Activated CD8-positive, alpha-beta T cell treated with anti-CD3 and anti-CD28 coated beads, Interleukin-2, amount 10 ng/mL, durations not matched to agents 7 days and 5 days (primary cell): ENCODE measurements around the gene RFX1. TPM values are rescaled to one million over a fixed set of nuclear protein-coding genes. Genes with fewer than 3 reads are reported as not detected.

Experiments used
- ATAC-seq: fragments of 150-1000 bp; cut with Tn5 transposase; one replicate; pipeline ENCODE4 v1.10.0; 2021; ENCODE audit warnings: moderate library complexity
- CTCF ChIA-PET: fragments of 350-600 bp; sonication (Branson Sonifier 250); formaldehyde crosslinking; loops from one replicate; lab custom pipeline; 2021; ENCODE audit warnings: antibody characterized with exemption; lab: Charles Lee
- POLR2A ChIA-PET: fragments of 350-600 bp; sonication (Branson Sonifier 250); formaldehyde crosslinking; loops from one replicate; lab custom pipeline; 2021; ENCODE audit warnings: antibody characterized with exemption; lab: Charles Lee
- DNase-seq: peaks from one replicate; pipeline ENCODE4 v3.0.0-alpha.2; 2020
- H3K27ac Mint-ChIP-seq: one replicate; pipeline ENCODE4 v1.8.0; 2021; ENCODE audit warnings: mild to moderate bottlenecking, mixed read lengths
- H3K27me3 Mint-ChIP-seq: one replicate; pipeline ENCODE4 v1.8.0; 2021; ENCODE audit warnings: low read depth, mixed read lengths
- H3K36me3 Mint-ChIP-seq: one replicate; pipeline ENCODE4 v1.8.0; 2021; ENCODE audit warnings: low read depth, mixed read lengths
- H3K4me1 Mint-ChIP-seq: one replicate; pipeline ENCODE4 v1.8.0; 2021; ENCODE audit warnings: low read depth, mixed read lengths
- H3K4me3 Mint-ChIP-seq: one replicate; pipeline ENCODE4 v1.8.0; 2021; ENCODE audit warnings: mild to moderate bottlenecking, mixed read lengths
- H3K9me3 Mint-ChIP-seq: one replicate; pipeline ENCODE4 v1.8.0; 2022; ENCODE audit warnings: mixed read lengths; ENCODE audit not compliant: insufficient read depth
- total RNA-seq, 2 experiments: library from RNA; stranded (reverse); gene quantifications; one replicate each; pipeline ENCODE4 v1.2.3, GENCODE V29; 2021

RFX1 gene
- total RNA-seq, 2 experiments from 2014 or later, result 15.9 to 17.7 TPM

GRCh38 chr19:13965926-13966683 lies 40.0 kb downstream of the RFX1 start:
- CTCF ChIA-PET, result no interaction called here
- DNase-seq, result no peak

DNA sequence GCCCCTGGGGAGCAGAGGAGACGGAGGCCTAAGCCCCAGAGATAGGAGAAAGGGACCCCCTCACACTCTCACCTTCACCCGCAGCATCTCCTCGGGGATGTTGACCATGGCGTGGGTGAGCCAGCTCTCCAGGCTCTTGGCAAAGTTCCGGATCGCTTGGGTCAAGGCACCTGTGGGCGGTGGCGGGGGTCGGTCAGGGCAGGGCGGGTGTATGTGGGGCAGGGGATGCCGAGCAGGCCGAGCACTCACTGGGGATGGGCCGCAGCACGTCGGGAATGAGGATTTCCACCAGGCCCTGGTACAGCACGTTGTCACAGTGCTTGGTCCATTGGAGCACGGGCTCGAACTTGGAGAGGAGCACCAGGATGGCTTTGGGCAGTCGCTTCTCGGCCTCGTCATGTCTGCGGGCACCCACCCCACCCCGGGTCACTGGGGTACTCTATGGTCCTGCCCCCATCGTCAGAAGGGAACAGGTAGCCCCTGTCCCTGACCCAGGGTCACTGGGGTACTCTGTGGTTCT lies 40.7 kb downstream of the RFX1 start:
- H3K27me3 Mint-ChIP-seq, result no peaks in the 10 kb centered on the region
- peaks cover 28% of the 10 kb centered on the region for H3K36me3 Mint-ChIP-seq
- ATAC-seq (no peak), DNase-seq (no peak)
- H3K4me3 Mint-ChIP-seq, result no peak overlapping the region
- H3K4me1 Mint-ChIP-seq, result no peaks in the 10 kb centered on the region
- ChIA-PET POLR2A (no interaction called here), CTCF (no interaction called here)
- H3K27ac Mint-ChIP-seq, result no peak overlapping the region
- no peaks in the 10 kb centered on the region for H3K9me3 Mint-ChIP-seq

More at GRCh38 chr19:13965926-13966683, 40.0 kb downstream of the RFX1 start:
- Mint-ChIP-seq H3K27ac (no peak overlapping the region), H3K9me3 (no peaks in the 10 kb centered on the region), H3K27me3 (no peaks in the 10 kb centered on the region), H3K4me1 (no peaks in the 10 kb centered on the region), H3K4me3 (no peak overlapping the region), H3K36me3 (peaks cover 25% of the 10 kb centered on the region)
- ATAC-seq, result no peak
- POLR2A ChIA-PET, result no interaction called here

- ATAC-seq (no peak), DNase-seq (no peak)
- ChIA-PET POLR2A (no interaction called here), CTCF (no interaction called here)
- Mint-ChIP-seq H3K27ac (peak overlapping the region; percentile 61), H3K4me3 (no peak overlapping the region), H3K36me3 (peaks cover 31% of the 10 kb centered on the region), H3K27me3 (no peaks in the 10 kb centered on the region), H3K9me3 (no peaks in the 10 kb centered on the region), H3K4me1 (no peaks in the 10 kb centered on the region)
These were observed 41.3 kb downstream of the RFX1 start for GRCh38 chr19:13964776-13965175.

DNA sequence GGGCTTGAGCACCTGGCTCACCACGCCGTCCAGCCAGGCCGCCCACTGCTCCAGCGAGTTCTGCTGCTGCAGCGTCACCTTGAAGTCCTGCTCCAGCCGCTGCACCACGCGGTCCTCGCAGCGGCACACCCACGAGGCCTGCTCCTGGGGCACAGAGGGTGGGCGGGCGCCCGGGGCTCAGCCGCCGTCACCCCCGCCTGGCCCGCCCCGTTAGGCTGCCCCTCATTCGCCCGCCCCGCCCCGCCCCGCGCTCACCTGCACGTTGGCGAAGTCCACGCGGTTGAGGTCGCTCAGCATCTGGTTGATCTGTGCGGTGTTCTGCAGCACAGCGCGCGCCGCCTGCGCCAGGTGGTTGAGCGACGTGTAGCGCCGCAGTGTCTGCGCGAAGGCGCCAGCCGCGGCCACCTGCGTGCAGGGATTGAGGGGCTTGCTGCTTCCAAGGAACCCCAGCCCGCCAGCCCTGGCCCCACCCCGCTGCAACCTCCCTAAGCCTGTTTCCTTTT lies 42.5 kb downstream of the RFX1 start:
- ChIA-PET POLR2A (no interaction called here), CTCF (no interaction called here)
- Mint-ChIP-seq H3K4me3 (no peak overlapping the region), H3K9me3 (no peaks in the 10 kb centered on the region), H3K36me3 (peaks cover 28% of the 10 kb centered on the region), H3K27me3 (no peaks in the 10 kb centered on the region), H3K4me1 (peaks cover 4% of the 10 kb centered on the region), H3K27ac (no peak overlapping the region)
- no peak for DNase-seq
- no peak for ATAC-seq

GRCh38 chr19:13962699-13963602 lies 43.2 kb downstream of the RFX1 start:
- no peak overlapping the region for H3K27ac Mint-ChIP-seq

GRCh38 chr19:13961826-13962698 lies 44.1 kb downstream of the RFX1 start:
- H3K27ac Mint-ChIP-seq, result peak overlapping the region; percentile 40
- no peaks in the 10 kb centered on the region for H3K27me3 Mint-ChIP-seq
- ChIA-PET POLR2A (interaction anchor here (0.9 kb wide), 1 partner anchor 38 kb away, joined by 3 read pairs; no protein-coding TSS in a partner anchor), CTCF (no interaction called here)
- DNase-seq (no peak), ATAC-seq (no peak)
- H3K36me3 Mint-ChIP-seq, result peaks cover 34% of the 10 kb centered on the region
- no peak overlapping the region for H3K4me3 Mint-ChIP-seq
- peaks cover 8% of the 10 kb centered on the region for H3K4me1 Mint-ChIP-seq
- H3K9me3 Mint-ChIP-seq, result no peaks in the 10 kb centered on the region

More at GRCh38 chr19:13962699-13963602, 43.2 kb downstream of the RFX1 start:
- ChIA-PET POLR2A (no interaction called here), CTCF (no interaction called here)
- peaks cover 8% of the 10 kb centered on the region for H3K4me1 Mint-ChIP-seq
- no peaks in the 10 kb centered on the region for H3K27me3 Mint-ChIP-seq
- H3K36me3 Mint-ChIP-seq, result peaks cover 34% of the 10 kb centered on the region
- DNase-seq, result no peak
- H3K4me3 Mint-ChIP-seq, result no peak overlapping the region
- H3K9me3 Mint-ChIP-seq, result no peaks in the 10 kb centered on the region
- no peak for ATAC-seq

DNA sequence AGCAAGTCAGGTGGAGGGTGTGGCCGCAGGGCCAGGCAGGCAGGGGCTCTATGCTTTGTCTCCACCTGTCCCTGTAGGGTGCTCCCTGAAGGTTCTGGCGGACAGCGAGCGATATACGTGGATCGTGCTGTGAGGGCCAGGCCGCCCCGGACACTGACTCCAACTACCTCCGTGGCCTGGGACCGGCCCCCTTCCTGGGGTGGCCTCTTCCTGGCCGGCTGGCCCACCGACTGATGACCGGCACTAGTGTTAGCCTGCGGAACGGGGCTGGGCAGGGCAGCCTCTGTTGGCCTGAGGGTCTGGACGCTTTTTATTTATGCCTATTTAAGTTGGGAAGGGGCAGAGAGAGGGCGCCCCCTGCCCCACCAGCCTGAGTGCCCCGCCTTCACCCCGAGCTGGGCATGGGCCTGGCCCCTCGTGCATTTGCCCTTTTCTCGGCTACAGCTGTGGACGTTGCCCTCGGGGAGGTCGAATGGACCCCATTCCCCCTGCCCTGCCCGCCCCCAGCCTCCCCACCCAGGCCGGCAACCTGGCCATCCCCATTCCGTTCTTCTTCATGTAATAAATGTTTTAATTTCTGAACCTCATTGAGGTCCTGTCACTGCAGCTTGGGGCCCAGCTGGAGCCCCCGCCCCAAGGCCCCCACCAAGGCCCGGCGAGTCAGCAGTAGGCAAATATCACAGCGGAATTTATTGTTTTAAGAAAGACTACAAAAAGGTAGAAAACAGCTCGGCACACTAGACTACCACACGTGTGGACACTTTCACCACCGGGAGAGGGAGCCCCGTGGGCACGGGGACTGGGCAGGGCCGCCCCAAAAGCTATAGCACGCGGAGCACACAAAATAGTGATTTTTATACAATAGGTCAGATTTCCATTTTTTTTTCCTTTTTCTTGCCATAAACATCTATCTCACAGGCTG lies 45.0 kb downstream of the RFX1 start:
- Mint-ChIP-seq H3K36me3 (peaks cover 42% of the 10 kb centered on the region), H3K27ac (peak overlapping the region; percentile 40), H3K4me1 (peaks cover 8% of the 10 kb centered on the region), H3K9me3 (no peaks in the 10 kb centered on the region), H3K4me3 (no peak overlapping the region), H3K27me3 (no peaks in the 10 kb centered on the region)
- POLR2A ChIA-PET, result interaction anchor here (0.9 kb wide), 1 partner anchor 39 kb away, joined by 3 read pairs; no protein-coding TSS in a partner anchor
- ATAC-seq (no peak), DNase-seq (no peak)
- CTCF ChIA-PET, result interaction anchor here (2.0 kb wide), 1 partner anchor 20 kb away, joined by 6 read pairs; no protein-coding TSS in a partner anchor

- H3K4me1 Mint-ChIP-seq, result peaks cover 8% of the 10 kb centered on the region
- ChIA-PET POLR2A (interaction anchor here (1.1 kb wide), 2 partner anchors 46 to 72 kb away, joined by 3 to 5 read pairs; partner anchors contain the start of gene RFX1), CTCF (interaction anchor here (1.1 to 2.0 kb wide), 5 partner anchors 21 to 99 kb away, joined by 3 to 6 read pairs (median 3); no protein-coding TSS in a partner anchor)
- peaks cover 45% of the 10 kb centered on the region for H3K36me3 Mint-ChIP-seq
- no peaks in the 10 kb centered on the region for H3K27me3 Mint-ChIP-seq
- no peak overlapping the region for H3K4me3 Mint-ChIP-seq
- H3K27ac Mint-ChIP-seq, result no peak overlapping the region
- ATAC-seq, result peak; percentile 54
- DNase-seq, result peak; percentile 43
- H3K9me3 Mint-ChIP-seq, result no peaks in the 10 kb centered on the region
These were observed 45.9 kb downstream of the RFX1 start for GRCh38 chr19:13959962-13960862.

DNA sequence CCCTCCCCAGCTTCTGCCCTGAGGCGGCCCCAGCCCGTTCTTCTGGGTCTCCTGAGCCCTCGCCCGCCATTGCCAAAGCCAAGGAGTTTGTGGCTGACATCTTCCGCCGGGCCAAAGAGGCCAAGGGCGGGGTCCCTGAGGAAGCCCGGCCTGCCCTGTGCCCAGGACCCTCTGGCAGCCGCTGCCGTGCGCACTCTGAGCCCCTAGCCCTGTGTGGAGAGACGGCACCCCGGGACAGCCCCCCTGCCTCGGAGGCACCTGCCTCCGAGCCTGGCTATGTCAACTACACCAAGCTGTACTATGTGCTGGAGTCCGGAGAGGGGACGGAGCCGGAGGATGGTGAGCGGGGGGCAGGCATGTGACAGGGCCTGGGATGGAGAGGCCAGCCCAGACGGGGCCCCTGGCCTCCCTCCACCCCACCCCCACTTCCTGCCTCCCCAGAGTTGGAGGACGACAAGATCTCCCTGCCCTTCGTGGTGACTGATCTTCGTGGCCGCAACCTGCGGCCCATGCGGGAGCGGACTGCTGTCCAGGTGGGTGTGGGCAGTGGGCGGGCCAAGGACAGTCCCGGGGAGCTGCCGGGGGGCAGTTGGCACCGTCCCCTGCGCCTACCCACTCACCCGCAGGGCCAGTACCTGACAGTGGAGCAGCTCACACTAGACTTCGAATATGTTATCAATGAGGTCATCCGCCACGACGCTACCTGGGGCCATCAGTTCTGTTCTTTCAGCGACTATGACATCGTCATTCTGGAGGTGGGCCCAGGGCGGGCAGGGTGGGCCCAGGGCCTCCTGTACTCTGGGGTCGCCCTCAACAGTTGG lies 46.8 kb downstream of the RFX1 start:
- POLR2A ChIA-PET, result interaction anchor here (1.1 kb wide), 2 partner anchors 46 to 73 kb away, joined by 3 to 5 read pairs; partner anchors contain the start of gene RFX1
- DNase-seq (no peak), ATAC-seq (no peak)
- H3K36me3 Mint-ChIP-seq, result peaks cover 41% of the 10 kb centered on the region
- no peaks in the 10 kb centered on the region for H3K9me3 Mint-ChIP-seq
- peaks cover 10% of the 10 kb centered on the region for H3K4me1 Mint-ChIP-seq
- no peak overlapping the region for H3K4me3 Mint-ChIP-seq
- H3K27ac Mint-ChIP-seq, result peak overlapping the region; percentile 20
- H3K27me3 Mint-ChIP-seq, result no peaks in the 10 kb centered on the region
- CTCF ChIA-PET, result interaction anchor here (1.1 to 2.0 kb wide), 5 partner anchors 22 to 100 kb away, joined by 3 to 6 read pairs (median 3); no protein-coding TSS in a partner anchor
